ENCODE measurements around the gene RNF146. TPM values are rescaled to one million over a fixed set of nuclear protein-coding genes. Genes with fewer than 3 reads are reported as not detected.
"Not testable (repeated sequence)": the region's sequence is repeated elsewhere in the genome, so short reads cannot be mapped to it uniquely, and the experiment has no call there.

RNF146 gene
- total RNA-seq, 1 donor = 58.7 TPM

DNA sequence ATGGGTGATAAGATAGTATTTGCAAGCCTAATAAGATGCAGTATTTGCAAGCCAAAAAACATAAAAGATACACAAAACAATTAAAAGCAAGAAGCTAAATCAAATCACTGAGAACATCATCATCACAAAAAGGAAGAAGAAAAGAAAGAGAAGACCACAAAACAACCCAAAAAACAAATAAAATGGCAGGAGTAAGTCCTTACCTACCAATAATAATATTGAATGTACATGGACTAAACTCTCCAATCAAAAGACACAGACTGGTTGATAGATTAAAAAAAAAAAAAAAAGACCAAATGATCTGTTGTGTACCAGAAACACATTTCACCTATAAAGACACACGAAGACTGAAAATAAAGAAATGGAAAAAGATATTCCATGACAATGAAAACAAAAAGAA, 39.1 kb downstream of the RNF146 start:
- no peak overlapping the region for H3K4me3 ChIP-seq (ENCODE audit: low read depth, low read length)
- DNase-seq (ENCODE audit: low read depth) = no peak
- TF ChIP-seq, protein P1, sequence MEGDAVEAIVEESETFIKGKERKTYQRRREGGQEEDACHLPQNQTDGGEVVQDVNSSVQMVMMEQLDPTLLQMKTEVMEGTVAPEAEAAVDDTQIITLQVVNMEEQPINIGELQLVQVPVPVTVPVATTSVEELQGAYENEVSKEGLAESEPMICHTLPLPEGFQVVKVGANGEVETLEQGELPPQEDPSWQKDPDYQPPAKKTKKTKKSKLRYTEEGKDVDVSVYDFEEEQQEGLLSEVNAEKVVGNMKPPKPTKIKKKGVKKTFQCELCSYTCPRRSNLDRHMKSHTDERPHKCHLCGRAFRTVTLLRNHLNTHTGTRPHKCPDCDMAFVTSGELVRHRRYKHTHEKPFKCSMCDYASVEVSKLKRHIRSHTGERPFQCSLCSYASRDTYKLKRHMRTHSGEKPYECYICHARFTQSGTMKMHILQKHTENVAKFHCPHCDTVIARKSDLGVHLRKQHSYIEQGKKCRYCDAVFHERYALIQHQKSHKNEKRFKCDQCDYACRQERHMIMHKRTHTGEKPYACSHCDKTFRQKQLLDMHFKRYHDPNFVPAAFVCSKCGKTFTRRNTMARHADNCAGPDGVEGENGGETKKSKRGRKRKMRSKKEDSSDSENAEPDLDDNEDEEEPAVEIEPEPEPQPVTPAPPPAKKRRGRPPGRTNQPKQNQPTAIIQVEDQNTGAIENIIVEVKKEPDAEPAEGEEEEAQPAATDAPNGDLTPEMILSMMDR (IDR thresholded peaks at IDR 0.05; ENCODE audit: insufficient read depth, low read depth, low read length) = no peak

DNA sequence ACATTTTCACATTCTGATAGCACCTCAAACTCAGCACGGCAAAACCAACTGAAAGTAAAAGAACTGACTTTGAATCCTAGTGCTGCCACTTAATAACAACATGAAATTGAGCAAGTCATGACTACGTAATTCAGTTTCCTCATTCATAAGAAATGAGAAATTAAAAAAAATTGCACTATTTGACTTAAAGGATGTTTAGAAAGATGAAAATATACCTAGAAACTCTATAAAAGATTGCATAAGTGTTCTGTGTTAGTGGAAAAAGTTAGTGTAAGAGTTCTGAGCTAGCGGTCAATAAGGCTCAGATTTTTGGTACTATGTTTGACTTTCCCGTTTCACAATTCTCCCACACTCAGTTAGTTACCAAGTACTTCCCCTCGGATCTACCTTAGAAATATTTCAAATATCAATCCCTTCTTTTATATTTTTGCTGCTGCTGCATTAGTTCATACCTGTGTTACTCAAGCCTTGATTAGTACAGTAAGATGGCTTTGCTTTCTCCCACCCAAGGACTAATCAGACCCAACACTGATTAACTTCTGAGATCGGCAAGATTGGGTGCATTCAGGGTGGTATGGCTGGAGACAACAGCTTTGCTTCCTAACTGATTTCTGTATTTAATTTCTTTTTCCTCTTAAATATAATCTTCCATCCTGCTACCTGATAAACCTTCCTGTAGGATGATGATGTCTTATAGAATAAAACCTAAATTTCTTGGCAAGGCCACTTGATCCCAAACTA, 50.9 kb downstream of the RNF146 start:
- no peak for DNase-seq (ENCODE audit: low read depth)
- TF ChIP-seq, protein P1 (IDR thresholded peaks at IDR 0.05; ENCODE audit: insufficient read depth, low read depth, low read length) = no peak
- no peak overlapping the region for H3K4me3 ChIP-seq (ENCODE audit: low read depth, low read length)

DNA sequence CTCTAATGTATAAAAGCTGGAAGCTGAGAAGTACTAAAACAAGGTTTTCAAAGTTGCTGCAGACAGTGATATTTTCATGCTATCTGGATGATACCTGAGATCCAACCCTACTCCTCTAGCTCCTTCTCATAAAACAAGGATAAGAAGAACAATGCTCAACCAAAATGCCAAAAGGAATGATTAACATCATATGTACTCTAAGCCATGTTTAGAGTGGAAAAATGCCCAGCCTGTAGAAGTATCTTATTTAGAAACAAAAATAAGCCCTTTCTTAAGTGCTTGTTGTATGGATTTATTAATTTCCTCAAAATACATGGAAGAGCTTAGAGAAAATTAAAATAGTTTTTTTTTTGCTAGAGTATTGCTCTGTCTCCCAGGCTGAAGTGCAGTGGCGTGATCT, 53.0 kb downstream of the RNF146 start:
- DNase-seq (ENCODE audit: low read depth) = no peak
- TF ChIP-seq, protein P1 (IDR thresholded peaks at IDR 0.05; ENCODE audit: insufficient read depth, low read depth, low read length) = no peak
- no peak overlapping the region for H3K4me3 ChIP-seq (ENCODE audit: low read depth, low read length)

DNA sequence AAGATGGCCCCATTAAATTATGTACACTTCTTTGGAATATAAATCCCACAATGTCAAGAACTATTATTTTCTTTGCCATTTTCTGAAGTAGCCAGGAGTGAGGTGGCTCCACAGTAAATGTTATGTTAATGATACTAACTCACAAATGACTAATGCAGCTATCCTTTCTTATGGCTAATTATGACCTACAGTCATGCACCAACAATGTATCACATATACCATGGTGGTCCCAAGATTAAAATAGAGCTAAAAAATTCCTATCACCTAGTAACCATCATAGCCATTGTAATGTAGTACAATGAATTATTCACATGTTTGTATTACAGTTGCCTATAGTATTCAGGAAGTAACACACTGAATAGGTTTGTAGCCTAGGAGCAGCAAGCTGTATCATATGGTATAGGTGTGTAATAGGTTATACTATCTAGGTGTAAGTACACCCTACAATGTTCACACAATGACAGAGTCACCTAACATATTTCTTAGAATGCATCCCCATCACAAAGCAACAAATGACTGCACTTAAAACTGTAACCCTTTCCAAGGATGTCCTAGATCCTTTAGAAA, 61.5 kb downstream of the RNF146 start:
- H3K4me3 ChIP-seq (ENCODE audit: low read depth, low read length) = no peak overlapping the region
- DNase-seq (ENCODE audit: low read depth) = no peak
- TF ChIP-seq, protein P1 (IDR thresholded peaks at IDR 0.05; ENCODE audit: insufficient read depth, low read depth, low read length) = no peak

DNA sequence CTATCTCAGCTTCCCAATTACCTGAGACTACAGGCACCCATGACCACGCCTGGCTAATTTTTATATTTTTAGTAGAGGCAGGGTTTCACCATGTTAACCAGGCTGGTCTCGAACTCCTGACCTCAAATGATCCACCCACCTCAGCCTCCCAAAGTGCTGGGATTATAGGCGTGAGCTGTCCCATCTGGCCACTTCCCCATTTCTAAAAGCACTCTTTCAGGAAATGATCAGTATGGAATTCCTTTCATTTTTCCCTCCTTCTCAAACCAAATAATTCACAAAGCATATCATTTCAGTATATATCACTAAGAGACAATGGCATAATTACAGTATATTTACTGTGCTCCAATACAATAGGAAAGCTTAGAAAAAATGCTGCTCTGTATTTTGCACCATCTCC, 64.6 kb downstream of the RNF146 start:
- DNase-seq (ENCODE audit: low read depth); H3K4me3 ChIP-seq (ENCODE audit: low read depth, low read length): not testable (repeated sequence)

DNA sequence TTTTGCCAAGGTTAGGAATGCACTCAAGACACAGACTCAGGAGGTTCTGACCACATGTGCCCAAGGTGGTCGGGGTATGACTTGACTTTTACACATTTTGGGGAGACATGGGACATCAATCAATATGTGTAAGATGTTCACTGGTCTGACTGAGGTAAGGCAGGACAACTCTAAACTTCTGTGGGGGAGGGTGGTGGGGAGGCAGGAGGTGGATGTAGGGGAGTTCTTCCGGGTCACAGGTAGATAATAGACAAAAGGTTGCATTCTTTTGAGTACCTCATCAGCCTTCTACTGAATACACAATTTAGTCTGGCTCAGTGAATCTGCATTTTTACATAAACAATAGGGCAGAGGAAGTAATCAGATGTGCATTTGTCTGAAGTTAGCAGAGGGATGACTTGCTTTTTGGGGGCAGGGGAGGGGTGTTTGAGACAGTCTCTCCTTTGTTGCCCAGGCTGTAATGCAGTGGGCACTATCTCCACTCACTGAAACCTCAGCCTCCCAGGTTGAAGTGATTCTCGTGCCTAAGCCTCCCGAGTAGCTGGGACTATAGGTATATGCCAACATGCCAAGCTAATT, 65.8 kb downstream of the RNF146 start:
- DNase-seq (ENCODE audit: low read depth) = no peak
- TF ChIP-seq, protein P1 (IDR thresholded peaks at IDR 0.05; ENCODE audit: insufficient read depth, low read depth, low read length) = no peak
- no peak overlapping the region for H3K4me3 ChIP-seq (ENCODE audit: low read depth, low read length)

Small RNAs within 50 kb of the gene (small RNA-seq; reads per million reads assigned to genes)
- not detected for gene RNA5SP217

Other genes with a start within 250 kb of the RNF146 start
- gene RSPO3, start 148.2 kb upstream of the RNF146 start, total RNA-seq = 0.32 and 4.7 TPM in 2 replicates
- 60.9 and 77.3 TPM in 2 replicates for gene ECHDC1, start 76.7 kb downstream of the RNF146 start, total RNA-seq
- gene KIAA0408, start 192.5 kb downstream of the RNF146 start, total RNA-seq = 0.64 and 1.3 TPM in 2 replicates

Data from fibroblast of villous mesenchyme (primary cell).